Activated CD4-positive, alpha-beta memory T cell treated with anti-CD3 and anti-CD28 coated beads, Interleukin-2, amount 10 ng/mL, durations not matched to agents 7 days and 5 days (primary cell): Measurements from ENCODE around the gene EPHA6. TPM values are rescaled to one million over a fixed set of nuclear protein-coding genes. Genes with fewer than 3 reads are reported as not detected.

Experiments used
- CTCF ChIA-PET: fragments of 350-600 bp; sonication (Branson Sonifier 250); formaldehyde crosslinking; loops from one replicate; lab custom pipeline; 2021; ENCODE audit warnings: antibody characterized with exemption, inconsistent platforms; lab: Charles Lee
- POLR2A ChIA-PET: fragments of 350-600 bp; sonication (Branson Sonifier 250); formaldehyde crosslinking; loops from one replicate; lab custom pipeline; 2021; ENCODE audit warnings: antibody characterized with exemption; lab: Charles Lee
- DNase-seq: peaks from one replicate; pipeline ENCODE4 v3.0.0-alpha.2; 2020
- H3K27ac Mint-ChIP-seq: one replicate; pipeline ENCODE4 v1.8.0; 2021; ENCODE audit warnings: mild to moderate bottlenecking, mixed read lengths
- H3K27me3 Mint-ChIP-seq: one replicate; pipeline ENCODE4 v1.8.0; 2021; ENCODE audit warnings: mixed read lengths
- H3K36me3 Mint-ChIP-seq: one replicate; pipeline ENCODE4 v1.8.0; 2021; ENCODE audit warnings: low read depth, mixed read lengths
- H3K4me1 Mint-ChIP-seq: one replicate; pipeline ENCODE4 v1.8.0; 2021; ENCODE audit warnings: mixed read lengths
- H3K4me3 Mint-ChIP-seq: one replicate; pipeline ENCODE4 v1.8.0; 2021; ENCODE audit warnings: mild to moderate bottlenecking, mixed read lengths
- H3K9me3 Mint-ChIP-seq: one replicate; pipeline ENCODE4 v1.8.0; 2021; ENCODE audit warnings: mixed read lengths
- total RNA-seq, 2 experiments: library from RNA; stranded (reverse); gene quantifications; one replicate each; pipeline ENCODE4 v1.2.3, GENCODE V29; 2021

Gene EPHA6
- total RNA-seq, 2 experiments from 2014 or later, result not detected

DNA sequence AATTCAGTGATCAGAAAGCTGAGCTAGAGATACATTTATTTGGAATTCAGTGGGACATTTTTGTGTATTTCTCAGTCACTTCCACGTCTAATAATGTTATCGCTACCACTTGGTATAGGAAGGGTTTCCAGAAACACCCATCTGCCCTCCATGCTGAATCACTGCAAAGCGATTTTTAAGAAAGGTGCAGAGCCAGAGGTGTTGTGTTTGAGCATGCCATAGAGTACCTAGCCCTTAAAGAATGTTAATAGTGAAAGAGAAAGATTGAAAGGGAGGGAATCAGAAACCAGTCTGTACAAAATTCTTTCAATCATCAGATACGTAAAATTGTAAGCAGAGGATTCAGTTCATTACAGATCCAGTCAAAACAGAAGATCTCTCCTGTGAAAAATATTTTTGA lies 870.1 kb downstream of the EPHA6 start:
- H3K36me3 Mint-ChIP-seq, result no peaks in the 10 kb centered on the region
- ChIA-PET POLR2A (no interaction called here), CTCF (no interaction called here)
- peaks cover 5% of the 10 kb centered on the region for H3K27me3 Mint-ChIP-seq
- DNase-seq, result no peak
- H3K4me3 Mint-ChIP-seq, result no peak overlapping the region
- H3K27ac Mint-ChIP-seq, result no peak overlapping the region
- no peaks in the 10 kb centered on the region for H3K4me1 Mint-ChIP-seq
- no peaks in the 10 kb centered on the region for H3K9me3 Mint-ChIP-seq

DNA sequence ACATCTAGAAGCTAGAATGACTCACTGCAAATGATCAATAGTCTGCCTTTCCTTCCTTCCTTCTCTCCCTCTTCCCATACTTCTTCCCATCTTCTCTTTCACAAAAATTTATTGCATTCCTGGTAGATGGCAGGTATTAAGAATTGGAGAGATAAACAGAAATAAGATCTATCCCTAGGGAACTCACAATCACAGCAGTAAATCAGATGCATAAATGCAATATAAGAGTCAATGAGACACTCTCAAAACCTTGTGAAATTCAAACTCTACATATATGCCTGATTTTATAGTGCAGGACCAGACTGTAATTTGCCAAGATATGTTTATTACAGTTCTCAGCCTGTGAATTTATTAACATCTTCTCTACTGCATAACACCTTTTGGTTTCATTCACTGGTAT lies 871.9 kb downstream of the EPHA6 start:
- Mint-ChIP-seq H3K9me3 (no peaks in the 10 kb centered on the region), H3K36me3 (no peaks in the 10 kb centered on the region), H3K27ac (no peak overlapping the region), H3K4me1 (no peaks in the 10 kb centered on the region), H3K4me3 (no peak overlapping the region), H3K27me3 (no peaks in the 10 kb centered on the region)
- POLR2A ChIA-PET, result no interaction called here
- no peak for DNase-seq
- CTCF ChIA-PET, result no interaction called here

DNA sequence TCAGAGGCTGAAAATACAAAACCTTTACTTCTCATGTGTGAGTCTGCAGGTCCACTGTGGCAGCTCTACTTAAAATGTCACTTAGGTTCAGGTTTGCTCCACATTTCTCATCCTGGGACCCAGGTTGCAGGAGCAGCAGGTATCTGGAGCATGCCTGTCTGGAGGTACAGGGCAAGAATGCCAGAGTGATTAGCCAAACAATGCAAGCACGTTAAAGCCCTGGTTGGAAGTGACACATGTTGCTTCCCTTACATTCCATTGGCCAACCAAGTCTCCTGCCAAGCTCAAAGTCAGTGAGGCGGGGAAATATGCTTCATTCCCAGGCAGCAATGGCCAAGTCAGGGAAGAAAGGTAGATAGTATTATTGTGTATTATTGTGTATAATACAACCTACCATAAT lies 873.3 kb downstream of the EPHA6 start:
- H3K27ac Mint-ChIP-seq, result no peak overlapping the region
- DNase-seq, result no peak
- CTCF ChIA-PET, result no interaction called here
- POLR2A ChIA-PET, result no interaction called here
- H3K27me3 Mint-ChIP-seq, result no peaks in the 10 kb centered on the region
- no peak overlapping the region for H3K4me3 Mint-ChIP-seq
- H3K4me1 Mint-ChIP-seq, result no peaks in the 10 kb centered on the region
- H3K9me3 Mint-ChIP-seq, result no peaks in the 10 kb centered on the region
- no peaks in the 10 kb centered on the region for H3K36me3 Mint-ChIP-seq

DNA sequence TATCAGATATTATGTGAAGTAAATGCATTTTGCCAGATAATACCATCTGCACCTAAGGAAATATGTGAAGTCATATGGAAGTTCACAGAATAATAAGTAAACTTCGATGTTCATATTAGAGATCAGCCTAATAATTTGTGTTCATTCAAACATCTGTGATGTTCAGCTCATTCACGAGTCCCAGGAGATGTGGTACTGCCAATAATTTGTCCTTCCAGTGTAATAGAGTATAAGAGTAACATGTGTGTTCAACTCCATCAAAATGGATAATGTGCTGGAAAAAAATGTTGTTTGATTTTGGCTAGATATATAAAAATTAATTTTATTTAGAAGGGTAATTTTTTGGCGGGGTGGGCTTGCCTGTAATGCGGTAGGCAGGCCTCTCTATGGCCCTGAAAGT lies 874.7 kb downstream of the EPHA6 start:
- ChIA-PET POLR2A (no interaction called here), CTCF (no interaction called here)
- Mint-ChIP-seq H3K4me3 (no peak overlapping the region), H3K9me3 (no peaks in the 10 kb centered on the region), H3K4me1 (no peaks in the 10 kb centered on the region), H3K27ac (no peak overlapping the region), H3K36me3 (no peaks in the 10 kb centered on the region), H3K27me3 (no peaks in the 10 kb centered on the region)
- no peak for DNase-seq

DNA sequence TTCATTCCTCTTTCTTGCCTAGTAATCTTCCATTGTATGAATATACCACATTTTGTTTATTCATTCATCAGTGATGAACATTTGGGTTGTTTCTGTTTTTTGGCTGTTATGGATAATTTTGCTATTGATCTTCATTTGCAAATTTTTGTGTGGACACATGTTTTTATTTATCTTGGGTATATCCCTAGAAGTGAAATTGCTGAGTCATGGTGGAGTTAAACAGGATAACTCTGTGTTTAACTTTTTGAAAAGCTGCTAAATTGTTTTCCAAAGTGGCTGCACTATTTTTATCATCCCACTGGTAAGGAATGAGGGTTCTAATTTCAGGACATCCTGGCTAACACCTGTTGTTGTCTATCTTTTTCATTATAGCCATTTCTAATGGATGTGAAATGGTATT lies 875.6 kb downstream of the EPHA6 start:
- ChIA-PET POLR2A (no interaction called here), CTCF (no interaction called here)
- Mint-ChIP-seq H3K27ac (no peak overlapping the region), H3K9me3 (no peaks in the 10 kb centered on the region), H3K4me3 (no peak overlapping the region), H3K4me1 (no peaks in the 10 kb centered on the region), H3K36me3 (no peaks in the 10 kb centered on the region), H3K27me3 (no peaks in the 10 kb centered on the region)
- DNase-seq, result no peak

DNA sequence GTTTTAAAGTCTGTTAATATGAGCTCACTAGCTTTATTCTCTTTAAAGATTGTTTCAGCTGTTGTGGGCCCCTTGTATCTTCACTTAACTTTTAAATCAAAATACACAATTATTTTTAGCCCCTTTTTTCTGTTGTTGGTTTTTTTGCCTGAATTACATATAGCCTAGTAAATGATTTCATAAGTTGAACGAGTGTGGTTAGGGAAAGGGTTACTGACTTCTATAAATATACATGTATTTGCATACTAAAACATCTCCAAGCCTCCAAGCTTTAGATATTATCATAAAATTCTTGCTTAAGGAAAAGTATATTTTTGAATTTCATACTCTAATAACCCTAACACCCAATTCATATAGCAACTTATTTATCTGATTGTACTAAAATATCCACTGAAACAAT lies 877.0 kb downstream of the EPHA6 start:
- Mint-ChIP-seq H3K27me3 (no peaks in the 10 kb centered on the region), H3K4me3 (no peak overlapping the region), H3K9me3 (no peaks in the 10 kb centered on the region), H3K27ac (no peak overlapping the region), H3K36me3 (no peaks in the 10 kb centered on the region), H3K4me1 (no peaks in the 10 kb centered on the region)
- POLR2A ChIA-PET, result no interaction called here
- DNase-seq, result no peak
- CTCF ChIA-PET, result no interaction called here

DNA sequence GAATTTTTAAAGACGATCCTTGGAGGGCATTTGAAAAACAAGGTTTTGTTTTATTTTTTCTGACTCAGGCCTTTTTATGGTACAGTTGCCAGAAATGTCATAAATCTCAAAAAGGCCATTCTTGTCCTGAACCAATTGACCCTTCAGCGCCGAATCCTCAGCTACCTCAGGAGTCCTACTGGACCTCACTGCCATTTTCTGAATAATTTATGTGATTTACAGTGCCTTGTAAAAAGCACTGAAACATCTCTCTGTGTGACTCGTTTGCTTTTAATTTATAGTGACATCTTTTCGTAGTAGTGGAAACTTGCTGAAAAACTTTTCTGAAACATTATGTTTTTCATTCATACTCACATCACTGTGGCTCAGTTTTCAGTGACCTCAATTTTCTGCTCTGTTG lies 878.0 kb downstream of the EPHA6 start:
- Mint-ChIP-seq H3K4me3 (no peak overlapping the region), H3K27me3 (no peaks in the 10 kb centered on the region), H3K4me1 (no peaks in the 10 kb centered on the region), H3K27ac (no peak overlapping the region), H3K9me3 (no peaks in the 10 kb centered on the region), H3K36me3 (no peaks in the 10 kb centered on the region)
- CTCF ChIA-PET, result no interaction called here
- POLR2A ChIA-PET, result no interaction called here
- DNase-seq, result no peak

DNA sequence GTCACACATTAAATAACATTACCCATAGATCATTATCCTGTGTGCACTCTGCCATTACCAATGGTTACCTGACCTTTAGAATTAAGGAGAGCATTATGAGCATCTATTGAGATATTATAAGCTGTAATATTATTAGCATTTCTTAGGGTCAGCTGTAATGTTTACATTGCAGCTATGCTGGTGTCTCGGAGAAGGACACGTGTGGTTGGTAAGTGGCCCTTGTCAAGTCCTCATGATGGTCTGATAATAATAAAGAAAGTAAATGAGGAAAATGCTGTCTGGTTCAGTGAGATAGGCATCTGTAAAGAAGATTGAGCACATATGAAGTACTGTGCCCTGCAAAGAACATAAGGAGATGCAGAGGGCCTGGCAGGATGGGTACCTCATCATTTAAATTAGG lies 878.4 kb downstream of the EPHA6 start:
- Mint-ChIP-seq H3K9me3 (no peaks in the 10 kb centered on the region), H3K27me3 (no peaks in the 10 kb centered on the region), H3K4me1 (no peaks in the 10 kb centered on the region), H3K36me3 (no peaks in the 10 kb centered on the region), H3K4me3 (no peak overlapping the region), H3K27ac (no peak overlapping the region)
- DNase-seq, result no peak
- ChIA-PET CTCF (no interaction called here), POLR2A (no interaction called here)

DNA sequence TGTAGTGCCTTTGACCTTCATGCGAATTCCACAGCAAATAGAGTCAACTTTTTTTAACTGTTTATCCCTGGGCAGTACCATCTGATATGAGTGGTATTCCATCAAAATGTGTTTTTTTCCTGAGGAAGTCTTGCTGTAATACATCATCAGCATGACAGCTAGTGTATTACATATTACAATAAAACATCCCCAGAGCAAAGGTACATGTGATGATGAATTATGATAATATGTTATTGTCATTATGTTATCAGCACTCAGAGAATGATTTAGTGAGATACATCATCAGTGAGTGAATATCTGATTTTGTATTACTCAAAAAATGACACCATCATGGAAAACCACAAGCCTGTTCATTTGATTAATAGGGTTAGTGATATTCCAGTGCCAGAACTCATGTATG lies 880.5 kb downstream of the EPHA6 start:
- H3K9me3 Mint-ChIP-seq, result no peaks in the 10 kb centered on the region
- H3K4me1 Mint-ChIP-seq, result no peaks in the 10 kb centered on the region
- POLR2A ChIA-PET, result no interaction called here
- no peak overlapping the region for H3K4me3 Mint-ChIP-seq
- H3K27me3 Mint-ChIP-seq, result peaks cover 3% of the 10 kb centered on the region
- no peak for DNase-seq
- CTCF ChIA-PET, result interaction anchor here (1.9 kb wide), 1 partner anchor 24 kb away, joined by 4 read pairs; no protein-coding TSS in a partner anchor
- H3K36me3 Mint-ChIP-seq, result no peaks in the 10 kb centered on the region
- no peak overlapping the region for H3K27ac Mint-ChIP-seq

DNA sequence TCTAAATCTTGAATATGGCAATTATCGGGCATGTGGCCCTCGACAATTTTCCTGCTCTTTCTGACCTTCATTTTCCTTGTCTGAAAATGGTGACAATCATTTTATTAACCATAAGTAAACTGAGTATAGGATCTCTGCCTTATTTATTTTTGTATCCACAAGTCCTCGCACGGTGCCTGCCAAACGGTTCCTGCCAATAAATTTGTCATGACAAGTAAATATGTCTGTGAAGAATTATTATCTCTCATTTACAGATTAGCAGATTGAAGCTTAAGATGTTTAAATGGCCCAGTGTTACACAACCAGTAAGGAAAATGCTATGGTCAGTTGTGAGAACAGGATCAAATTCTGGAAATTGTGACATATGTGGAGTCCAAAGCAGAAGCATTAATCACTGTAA lies 884.3 kb downstream of the EPHA6 start:
- no peak overlapping the region for H3K27ac Mint-ChIP-seq
- H3K27me3 Mint-ChIP-seq, result peaks cover 8% of the 10 kb centered on the region
- no peaks in the 10 kb centered on the region for H3K4me1 Mint-ChIP-seq
- H3K4me3 Mint-ChIP-seq, result no peak overlapping the region
- CTCF ChIA-PET, result no interaction called here
- DNase-seq, result no peak
- POLR2A ChIA-PET, result no interaction called here
- no peaks in the 10 kb centered on the region for H3K36me3 Mint-ChIP-seq
- no peaks in the 10 kb centered on the region for H3K9me3 Mint-ChIP-seq

DNA sequence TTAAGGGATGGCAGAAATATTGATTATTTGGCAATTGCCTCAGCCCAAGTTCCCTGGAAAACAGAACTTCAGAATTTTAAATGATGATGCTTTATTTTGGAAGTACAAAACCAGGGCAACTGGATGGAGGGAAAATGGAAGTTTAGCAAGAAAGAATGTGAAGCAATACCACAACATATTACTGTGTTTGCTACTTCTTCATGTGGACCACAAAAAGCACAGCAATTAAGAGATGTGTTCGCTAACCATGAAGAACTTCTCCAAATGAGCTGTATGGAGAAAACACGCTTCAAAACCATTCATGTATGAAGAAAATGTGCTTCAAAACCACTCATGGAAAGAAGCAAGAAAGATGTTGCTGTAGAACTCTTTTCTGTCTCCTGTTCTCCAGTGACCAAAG lies 885.5 kb downstream of the EPHA6 start:
- H3K27ac Mint-ChIP-seq, result no peak overlapping the region
- no peak overlapping the region for H3K4me3 Mint-ChIP-seq
- POLR2A ChIA-PET, result no interaction called here
- peaks cover 10% of the 10 kb centered on the region for H3K27me3 Mint-ChIP-seq
- no peaks in the 10 kb centered on the region for H3K9me3 Mint-ChIP-seq
- DNase-seq, result no peak
- CTCF ChIA-PET, result interaction anchor here (1.5 kb wide), 1 partner anchor 20 kb away, joined by 4 read pairs; no protein-coding TSS in a partner anchor
- H3K36me3 Mint-ChIP-seq, result no peaks in the 10 kb centered on the region
- H3K4me1 Mint-ChIP-seq, result no peaks in the 10 kb centered on the region

DNA sequence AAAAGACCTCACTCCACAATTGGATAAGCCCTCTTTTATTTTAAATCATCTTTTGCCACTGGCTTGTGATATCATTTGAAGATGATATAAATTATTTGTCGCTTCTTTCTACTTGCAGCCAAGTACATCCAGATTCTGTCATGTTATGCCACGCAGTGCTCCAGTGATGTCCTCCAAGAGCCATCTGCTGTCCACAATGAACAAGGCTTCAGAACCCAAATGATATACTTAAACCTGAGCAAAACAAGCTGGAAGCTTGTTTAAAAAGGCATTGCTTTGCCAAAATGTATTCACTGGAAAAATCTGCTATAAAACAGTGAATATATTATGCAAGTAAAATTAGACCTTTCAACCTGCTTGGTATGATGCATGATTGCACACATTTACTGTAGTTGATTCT lies 891.4 kb downstream of the EPHA6 start:
- H3K4me1 Mint-ChIP-seq, result no peaks in the 10 kb centered on the region
- no peaks in the 10 kb centered on the region for H3K9me3 Mint-ChIP-seq
- no peak for DNase-seq
- ChIA-PET POLR2A (no interaction called here), CTCF (no interaction called here)
- no peak overlapping the region for H3K27ac Mint-ChIP-seq
- H3K36me3 Mint-ChIP-seq, result no peaks in the 10 kb centered on the region
- no peak overlapping the region for H3K4me3 Mint-ChIP-seq
- H3K27me3 Mint-ChIP-seq, result peaks cover 13% of the 10 kb centered on the region

DNA sequence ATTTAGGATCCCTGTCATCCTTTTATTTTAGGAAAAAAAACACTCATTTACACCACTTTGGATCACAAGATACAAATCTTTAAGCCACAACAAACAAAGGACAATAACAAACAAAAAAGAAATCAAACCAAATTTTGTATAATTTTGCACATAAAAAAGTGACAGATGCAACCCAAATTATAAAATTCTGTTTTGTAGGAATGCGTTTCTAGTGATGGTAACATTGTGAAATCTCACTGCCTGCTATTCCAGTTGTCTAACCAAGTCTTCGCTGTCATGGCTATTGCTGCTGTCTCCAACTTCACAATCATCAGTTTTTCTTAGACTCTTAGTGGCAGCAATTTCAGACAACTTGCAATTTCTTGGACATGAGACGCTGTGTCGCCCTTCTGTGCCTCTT lies 891.8 kb downstream of the EPHA6 start:
- H3K36me3 Mint-ChIP-seq, result no peaks in the 10 kb centered on the region
- no peaks in the 10 kb centered on the region for H3K4me1 Mint-ChIP-seq
- CTCF ChIA-PET, result no interaction called here
- no peak overlapping the region for H3K4me3 Mint-ChIP-seq
- POLR2A ChIA-PET, result no interaction called here
- no peak for DNase-seq
- H3K9me3 Mint-ChIP-seq, result no peaks in the 10 kb centered on the region
- H3K27ac Mint-ChIP-seq, result no peak overlapping the region
- H3K27me3 Mint-ChIP-seq, result peaks cover 12% of the 10 kb centered on the region

DNA sequence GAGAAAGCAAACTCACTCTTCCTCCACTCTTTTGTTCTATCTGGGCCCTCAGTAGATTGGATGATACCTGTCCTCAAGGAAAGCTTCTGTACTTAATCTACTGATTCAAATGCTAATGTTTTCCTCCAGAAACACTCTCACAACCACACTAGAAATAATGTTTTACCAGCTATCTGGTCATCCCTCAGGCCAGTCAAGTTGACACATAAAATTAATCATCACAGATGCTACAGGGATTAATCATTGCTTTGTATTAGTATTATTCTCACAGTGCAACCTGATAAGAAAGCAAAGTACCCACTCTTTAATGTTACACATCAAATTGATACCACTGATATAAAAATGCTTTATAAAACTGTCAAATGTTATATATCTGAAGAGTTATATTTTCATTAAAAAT lies 897.3 kb downstream of the EPHA6 start:
- Mint-ChIP-seq H3K27ac (no peak overlapping the region), H3K9me3 (no peaks in the 10 kb centered on the region), H3K27me3 (peaks cover 5% of the 10 kb centered on the region), H3K4me1 (no peaks in the 10 kb centered on the region), H3K4me3 (no peak overlapping the region), H3K36me3 (no peaks in the 10 kb centered on the region)
- ChIA-PET POLR2A (no interaction called here), CTCF (no interaction called here)
- no peak for DNase-seq

DNA sequence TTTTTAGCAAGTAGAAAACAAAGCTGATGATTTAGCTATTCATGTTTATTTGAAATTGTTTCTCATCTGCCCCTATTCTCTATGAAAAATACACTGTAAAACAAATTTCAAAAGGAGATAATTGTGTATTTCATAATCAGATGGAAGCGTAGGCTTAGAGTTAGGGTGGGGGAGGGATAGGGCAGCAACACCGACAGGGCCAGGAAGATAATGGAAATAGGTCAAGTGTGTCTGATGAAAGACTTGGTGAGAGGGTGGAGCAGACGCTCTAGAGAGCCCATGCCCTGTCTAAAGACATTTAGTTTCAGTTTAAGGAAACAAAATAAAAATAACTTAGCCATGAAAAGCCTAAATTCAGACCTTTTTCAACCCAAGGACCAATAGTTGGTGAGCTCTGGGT lies 898.5 kb downstream of the EPHA6 start:
- POLR2A ChIA-PET, result no interaction called here
- Mint-ChIP-seq H3K27me3 (peaks cover 3% of the 10 kb centered on the region), H3K4me3 (no peak overlapping the region), H3K36me3 (no peaks in the 10 kb centered on the region), H3K9me3 (no peaks in the 10 kb centered on the region), H3K4me1 (no peaks in the 10 kb centered on the region), H3K27ac (no peak overlapping the region)
- CTCF ChIA-PET, result interaction anchor here (0.7 kb wide), 1 partner anchor 850 kb away, joined by 3 read pairs; no protein-coding TSS in a partner anchor
- no peak for DNase-seq
